Astrocyte (in vitro differentiated cells and primary cell): ENCODE measurements around the gene LATS2. TPM values are rescaled to one million over a fixed set of nuclear protein-coding genes. Genes with fewer than 3 reads are reported as not detected.

Source experiments
- DNase-seq: peaks from one replicate; pipeline ENCODE4 v3.0.0-alpha.2; 2010; ENCODE audit warnings: low read depth
- FAIRE-seq: peaks from 2 replicates; lab custom pipeline; 2011; peaks lifted over from hg19 to GRCh38; lab: Jason Lieb, UNC
- H2AFZ ChIP-seq: 2 replicates; pipeline ENCODE4 v1.6.0; 2012; ENCODE audit warnings: low read depth, low read length, inconsistent platforms
- H3K27ac ChIP-seq: 2 replicates; pipeline ENCODE4 v1.5.1; 2011; ENCODE audit warnings: low read depth, low read length, inconsistent platforms
- H3K27me3 ChIP-seq: 2 replicates; pipeline ENCODE4 v1.6.0; 2011; ENCODE audit warnings: low read length, inconsistent platforms; ENCODE audit not compliant: insufficient read depth
- H3K36me3 ChIP-seq: 2 replicates; pipeline ENCODE4 v1.5.1; 2011; ENCODE audit warnings: low read length, inconsistent platforms; ENCODE audit not compliant: insufficient read depth
- H3K4me1 ChIP-seq: 2 replicates; pipeline ENCODE4 v1.5.1; 2011; ENCODE audit warnings: low read length, inconsistent platforms; ENCODE audit not compliant: insufficient read depth
- H3K4me2 ChIP-seq: 2 replicates; pipeline ENCODE4 v1.6.0; 2012; ENCODE audit warnings: low read length, inconsistent platforms
- H3K4me3 ChIP-seq: 2 replicates; pipeline ENCODE4 v1.5.1; 2011; ENCODE audit warnings: low read depth, mild to moderate bottlenecking, low read length, inconsistent platforms; ENCODE audit not compliant: insufficient read depth
- H3K79me2 ChIP-seq: 2 replicates; pipeline ENCODE4 v1.6.0; 2012; ENCODE audit warnings: mild to moderate bottlenecking, low read length, inconsistent platforms; ENCODE audit not compliant: insufficient read depth
- H3K9ac ChIP-seq: 2 replicates; pipeline ENCODE4 v1.6.0; 2012; ENCODE audit warnings: mild to moderate bottlenecking, low read length, inconsistent platforms
- H3K9me3 ChIP-seq: 2 replicates; pipeline ENCODE4 v1.5.1; 2012; ENCODE audit warnings: low read depth, mild to moderate bottlenecking, low read length, inconsistent platforms; ENCODE audit not compliant: insufficient read depth
- H4K20me1 ChIP-seq: 2 replicates; pipeline ENCODE4 v1.6.0; 2012; ENCODE audit warnings: low read length, inconsistent platforms; ENCODE audit not compliant: insufficient read depth
- H3K27ac Mint-ChIP-seq: one replicate; pipeline ENCODE4 v1.8.0; 2021; ENCODE audit warnings: mild to moderate bottlenecking, mixed read lengths; ENCODE audit not compliant: unreplicated experiment
- H3K27me3 Mint-ChIP-seq: one replicate; pipeline ENCODE4 v1.8.0; 2021; ENCODE audit warnings: low read depth, mixed read lengths; ENCODE audit not compliant: unreplicated experiment
- H3K36me3 Mint-ChIP-seq: one replicate; pipeline ENCODE4 v1.8.0; 2021; ENCODE audit warnings: low read depth, mixed read lengths; ENCODE audit not compliant: unreplicated experiment
- H3K4me1 Mint-ChIP-seq: one replicate; pipeline ENCODE4 v1.8.0; 2021; ENCODE audit warnings: low read depth, mixed read lengths; ENCODE audit not compliant: unreplicated experiment
- H3K4me3 Mint-ChIP-seq: one replicate; pipeline ENCODE4 v1.8.0; 2021; ENCODE audit warnings: mild to moderate bottlenecking, moderate library complexity, mixed read lengths; ENCODE audit not compliant: unreplicated experiment
- H3K9me3 Mint-ChIP-seq: one replicate; pipeline ENCODE4 v1.8.0; 2021; ENCODE audit warnings: mild to moderate bottlenecking, mixed read lengths; ENCODE audit not compliant: unreplicated experiment
- CTCF ChIP-seq: IDR thresholded peaks from 2 replicates; pipeline ENCODE4 v1.5.1; 2011; ENCODE audit warnings: low read depth, mild to moderate bottlenecking, inconsistent platforms, low read length, moderate library complexity; ENCODE audit not compliant: insufficient read depth
- EZH2 ChIP-seq: IDR thresholded peaks from 2 replicates; pipeline ENCODE4 v1.6.1; 2012; ENCODE audit warnings: mild to moderate bottlenecking, low read length, inconsistent platforms; ENCODE audit not compliant: insufficient read depth
- total RNA-seq: library from RNA; stranded (reverse); gene quantifications from 2 replicates; pipeline ENCODE4 v1.2.1, GENCODE V29; 2021

LATS2 gene
- total RNA-seq, 1 donor from 2014 or later = 46.7 TPM

DNA sequence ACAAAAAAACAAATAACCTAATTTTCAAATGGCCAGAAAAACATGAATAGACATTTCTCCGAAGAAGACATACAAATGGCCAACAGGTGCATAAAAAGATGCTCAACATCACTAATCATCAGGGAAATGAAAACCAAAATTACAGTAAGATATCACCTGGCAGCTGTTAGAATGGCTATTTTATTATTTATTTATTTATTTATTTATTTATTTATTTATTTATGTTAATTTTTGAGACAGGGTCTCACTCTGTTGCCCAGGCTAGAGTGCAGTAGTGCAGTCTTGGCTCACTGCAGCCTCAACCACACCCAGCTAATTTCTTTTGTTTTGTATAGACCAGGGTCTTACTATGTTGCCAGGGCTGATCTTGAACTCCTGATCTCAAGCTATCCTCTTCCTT is 27.1 kb upstream of the LATS2 start:
- Histone ChIP-seq H3K4me2 (no peak overlapping the region), H3K36me3 (no peaks in the 10 kb centered on the region), H2AFZ (no peak overlapping the region), H4K20me1 (no peaks in the 10 kb centered on the region), H3K27ac (no peak overlapping the region), H3K79me2 (no peaks in the 10 kb centered on the region), H3K9ac (no peak overlapping the region), H3K4me1 (no peaks in the 10 kb centered on the region), H3K27me3 (no peaks in the 10 kb centered on the region), H3K9me3 (no peaks in the 10 kb centered on the region), H3K4me3 (no peak overlapping the region)
- H3K4me3 Mint-ChIP-seq = no peak overlapping the region
- peaks cover 6% of the 10 kb centered on the region for H3K4me1 Mint-ChIP-seq
- FAIRE-seq (no peak), DNase-seq (no peak)
- no peaks in the 10 kb centered on the region for H3K36me3 Mint-ChIP-seq
- H3K27ac Mint-ChIP-seq = no peak overlapping the region
- no peaks in the 10 kb centered on the region for H3K27me3 Mint-ChIP-seq
- no peaks in the 10 kb centered on the region for H3K9me3 Mint-ChIP-seq
- TF ChIP-seq CTCF (no peak), EZH2 (no peak)

- DNase-seq (no peak), FAIRE-seq (no peak)
- Mint-ChIP-seq H3K4me1 (peaks cover 6% of the 10 kb centered on the region), H3K4me3 (no peak overlapping the region), H3K27me3 (no peaks in the 10 kb centered on the region), H3K9me3 (no peaks in the 10 kb centered on the region), H3K36me3 (no peaks in the 10 kb centered on the region), H3K27ac (no peak overlapping the region)
- Histone ChIP-seq H4K20me1 (no peaks in the 10 kb centered on the region), H2AFZ (no peak overlapping the region), H3K79me2 (no peaks in the 10 kb centered on the region), H3K9me3 (no peaks in the 10 kb centered on the region), H3K9ac (no peak overlapping the region), H3K27me3 (no peaks in the 10 kb centered on the region), H3K4me2 (no peak overlapping the region), H3K27ac (no peak overlapping the region), H3K4me1 (no peaks in the 10 kb centered on the region), H3K4me3 (no peak overlapping the region), H3K36me3 (no peaks in the 10 kb centered on the region)
- TF ChIP-seq EZH2 (no peak), CTCF (no peak)
These were observed 25.5 kb upstream of the LATS2 start for GRCh38 chr13:21086929-21087328.

- DNase-seq = no peak
- no peaks in the 10 kb centered on the region for H3K36me3 ChIP-seq
- no peaks in the 10 kb centered on the region for H3K79me2 ChIP-seq
- no peak for TF ChIP-seq EZH2
- no peak for TF ChIP-seq CTCF
- H4K20me1 ChIP-seq = no peaks in the 10 kb centered on the region
- FAIRE-seq = no peak
- H3K9me3 ChIP-seq = no peaks in the 10 kb centered on the region
- no peak overlapping the region for H3K4me3 Mint-ChIP-seq
- H3K4me1 Mint-ChIP-seq = peaks cover 26% of the 10 kb centered on the region
- no peak overlapping the region for H3K9ac ChIP-seq
- no peak overlapping the region for H3K27ac Mint-ChIP-seq
- no peak overlapping the region for H3K27ac ChIP-seq
- H3K4me2 ChIP-seq = no peak overlapping the region
- H3K27me3 Mint-ChIP-seq = no peaks in the 10 kb centered on the region
- peaks cover 19% of the 10 kb centered on the region for H3K4me1 ChIP-seq
- no peak overlapping the region for H2AFZ ChIP-seq
- H3K4me3 ChIP-seq = no peak overlapping the region
- H3K27me3 ChIP-seq = no peaks in the 10 kb centered on the region
- no peaks in the 10 kb centered on the region for H3K9me3 Mint-ChIP-seq
- no peaks in the 10 kb centered on the region for H3K36me3 Mint-ChIP-seq
These were observed 20.5 kb upstream of the LATS2 start for GRCh38 chr13:21081926-21082325.
